ENCODE data around the gene TRAPPC3L. TPM values are rescaled to one million over a fixed set of nuclear protein-coding genes. Genes with fewer than 3 reads are reported as not detected.

TRAPPC3L gene
- 0.69 TPM for total RNA-seq

GRCh38 chr6:116545651-116546050, at the start of gene TRAPPC3L:
TRAPPC3L (minus strand) TSS chr6:116545684; CDS start chr6:116545514, 170 bp downstream.

GRCh38 chr6:116570856-116571682, 25.6 kb upstream of the TRAPPC3L start, which contains the start of gene RWDD1:
RWDD1 (plus strand) TSS chr6:116571504; CDS start chr6:116571583, 79 bp downstream.

GRCh38 chr6:116553451-116553850, 8.0 kb upstream of the TRAPPC3L start, which contains the start of gene CALHM4:
CALHM4 (plus strand) TSS chr6:116553751; CDS start chr6:116553794, 43 bp downstream.

GRCh38 chr6:116511424-116512110, 33.9 kb downstream of the TRAPPC3L start, which contains the start of gene CALHM5:
CALHM5 (plus strand) TSS chr6:116511639; CDS start chr6:116511697, 58 bp downstream.

GRCh38 chr6:116461331-116461931, 84.1 kb downstream of the TRAPPC3L start, which contains the start of gene CALHM6:
CALHM6 (plus strand) TSS chr6:116461375; CDS start chr6:116461930, 555 bp downstream.

Other genes starting within 250 kb of the TRAPPC3L start
- 20.1 TPM for gene DSE, start 174.7 kb downstream of the TRAPPC3L start, total RNA-seq
- 8.5 TPM for gene CALHM6, start 84.3 kb downstream of the TRAPPC3L start, total RNA-seq
- 1.2 TPM for gene CALHM5, start 34.0 kb downstream of the TRAPPC3L start, total RNA-seq
- gene CALHM4, start 8.1 kb upstream of the TRAPPC3L start, total RNA-seq, result 0.46 TPM
- gene RWDD1, start 25.8 kb upstream of the TRAPPC3L start, total RNA-seq, result 47.7 TPM
- 16.1 TPM for gene RSPH4A, start 70.8 kb upstream of the TRAPPC3L start, total RNA-seq
- gene ZUP1, start 123.1 kb upstream of the TRAPPC3L start, total RNA-seq, result 34.8 TPM
- gene KPNA5, start 135.5 kb upstream of the TRAPPC3L start, total RNA-seq, result 35.3 TPM
- gene FAM162B, start 220.0 kb upstream of the TRAPPC3L start, total RNA-seq, result 2.8 TPM

Data from diencephalon (tissue), 1 donor.